Subcutaneous preadipocyte (primary cell): Measurements from ENCODE around the gene OR2H2. TPM values are rescaled to one million over a fixed set of nuclear protein-coding genes. Genes with fewer than 3 reads are reported as not detected.

Experiments used
- small RNA-seq: library from RNA; depleted of rRNA; stranded (forward); fragments of <200 nt; gene quantifications from one replicate; pipeline ENCODE3, GENCODE V24; 2012
- total RNA-seq: library from RNA; depleted of rRNA; stranded (reverse); fragments of >200 nt; gene quantifications from 2 replicates; pipeline ENCODE4 v1.2.3, GENCODE V29; 2012

Gene OR2H2
- not detected in 2 replicates for total RNA-seq

GRCh38 chr6:29584821-29585220 is at the start of gene OR2H2:
TSS of gene OR2H2 (plus strand) at chr6:29585121. CDS start at chr6:29587945, 2,824 bp downstream.

GRCh38 chr6:29559524-29560287 is 25.2 kb upstream of the OR2H2 start, which contains the start of gene UBD:
TSS of gene UBD (minus strand) at chr6:29559732. CDS start at chr6:29559701, 31 bp downstream.

GRCh38 chr6:29632789-29633533 is 48.0 kb downstream of the OR2H2 start, which contains the start of gene GABBR1:
TSS of gene GABBR1 (minus strand) at chr6:29633183. CDS start at chr6:29632385, 798 bp downstream.

Small RNA genes lying within 50 kb of the gene (small RNA-seq; reads per million reads assigned to genes)
- not detected for gene SNORD32B
- 0.14 reads per million for gene SUMO2P1
- gene TMEM183AP1: not detected

Other genes with a start within 250 kb of the OR2H2 start
- not detected in 2 replicates for gene OR5V1, start 216.3 kb upstream of the OR2H2 start, total RNA-seq
- not detected in 2 replicates for gene OR12D3, start 209.8 kb upstream of the OR2H2 start, total RNA-seq
- not detected in 2 replicates for gene OR12D2, start 189.5 kb upstream of the OR2H2 start, total RNA-seq
- not detected in 2 replicates for gene OR12D1, start 170.2 kb upstream of the OR2H2 start, total RNA-seq
- gene OR10C1, start 145.8 kb upstream of the OR2H2 start, total RNA-seq: not detected in 2 replicates
- not detected in 2 replicates for gene OR11A1, start 128.1 kb upstream of the OR2H2 start, total RNA-seq
- not detected in 2 replicates for gene OR2H1, start 128.0 kb upstream of the OR2H2 start, total RNA-seq
- gene MAS1L, start 97.2 kb upstream of the OR2H2 start, total RNA-seq: not detected in 2 replicates
- not detected in 2 replicates for gene UBD, start 25.4 kb upstream of the OR2H2 start, total RNA-seq
- gene GABBR1, start 48.1 kb downstream of the OR2H2 start, total RNA-seq: 11.4 and 13.1 TPM in 2 replicates
- not detected in 2 replicates for gene MOG, start 72.0 kb downstream of the OR2H2 start, total RNA-seq
- gene ZFP57, start 96.0 kb downstream of the OR2H2 start, total RNA-seq: 0.73 and 2.7 TPM in 2 replicates
- gene HLA-F, start 138.3 kb downstream of the OR2H2 start, total RNA-seq: 4.8 and 8.4 TPM in 2 replicates
- gene HLA-G, start 242.7 kb downstream of the OR2H2 start, total RNA-seq: 0.20 TPM in 1 of 2 replicates, not detected in the other